ENCODE measurements around the gene UBE3D.
A peak's percentile ranks its signal among the peaks of the same experiment; 100 is the strongest.

Gene UBE3D

GRCh38 chr6:83067448-83068439 lies 2.1 kb upstream of the UBE3D start, which contains the start of gene DOP1A:
Gene DOP1A, plus strand, starts transcription at chr6:83067671. Its CDS starts 29,307 bp downstream, at chr6:83096978.
- peak; percentile 96 for DNase-seq (ENCODE audit: low read depth)
- TF ChIP-seq CTCF (IDR thresholded peaks at IDR 0.05; ENCODE audit: low read depth, low read length) (peak; percentile 95), MAX (IDR thresholded peaks at IDR 0.05; ENCODE audit: low read depth, low read length) (peak; percentile 84), POLR2A (IDR thresholded peaks at IDR 0.05; ENCODE audit: extremely low read depth, insufficient read length) (peak; percentile 30), MYC (IDR thresholded peaks at IDR 0.05; ENCODE audit: low read depth, low read length) (peak; percentile 74; the same call in 1 of the 2 replicates)
- H3K4me3 ChIP-seq (ENCODE audit: low read depth, low read length): peak within 1 kb of the TSS; percentile 80

DNA sequence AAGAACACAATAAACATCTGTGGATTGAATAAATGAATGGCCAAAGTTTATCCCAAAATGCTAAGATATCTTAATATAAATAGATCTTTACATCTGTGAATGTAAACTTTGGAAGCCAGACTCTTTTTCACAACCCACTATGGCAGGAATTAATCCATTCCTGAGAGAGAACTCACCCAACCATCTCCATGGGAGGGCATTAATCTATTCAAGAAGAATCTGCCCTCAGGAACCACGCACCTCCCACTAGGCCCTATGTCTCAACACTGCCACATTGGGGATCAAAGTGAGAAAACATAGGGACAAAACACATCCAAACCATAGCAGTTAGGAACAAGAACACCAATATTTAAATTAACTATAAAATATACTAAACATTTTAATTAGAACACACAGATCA lies 3.4 kb downstream of the UBE3D start:
- H3K4me3 ChIP-seq (ENCODE audit: low read depth, low read length): no peak overlapping the region
- TF ChIP-seq MAX (IDR thresholded peaks at IDR 0.05; ENCODE audit: low read depth, low read length): no peak
- TF ChIP-seq MYC (IDR thresholded peaks at IDR 0.05; ENCODE audit: low read depth, low read length): no peak
- no peak for TF ChIP-seq CTCF (IDR thresholded peaks at IDR 0.05; ENCODE audit: low read depth, low read length)
- TF ChIP-seq POLR2A (IDR thresholded peaks at IDR 0.05; ENCODE audit: extremely low read depth, insufficient read length): no peak
- peak; percentile 26 for DNase-seq (ENCODE audit: low read depth)

DNA sequence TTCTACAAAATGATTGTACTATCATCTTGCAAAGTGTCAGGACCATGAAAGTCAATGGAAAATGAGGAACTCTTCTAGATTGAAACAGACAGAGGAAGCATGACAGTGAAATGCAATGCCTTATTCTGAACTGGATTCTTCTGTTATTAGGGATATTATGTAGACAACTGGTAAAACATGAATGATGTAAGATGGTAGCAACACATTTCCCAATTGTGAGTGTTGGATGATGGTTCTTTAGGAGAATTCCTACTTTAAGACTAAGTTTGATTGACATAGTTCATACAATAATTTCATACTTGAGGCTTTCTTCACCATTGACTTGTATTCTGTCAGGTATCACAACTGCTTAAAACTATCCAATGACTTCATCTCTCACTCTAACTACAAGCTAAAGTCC lies 4.5 kb downstream of the UBE3D start:
- DNase-seq (ENCODE audit: low read depth): no peak
- TF ChIP-seq POLR2A (IDR thresholded peaks at IDR 0.05; ENCODE audit: extremely low read depth, insufficient read length) (no peak), MYC (IDR thresholded peaks at IDR 0.05; ENCODE audit: low read depth, low read length) (no peak), CTCF (IDR thresholded peaks at IDR 0.05; ENCODE audit: low read depth, low read length) (no peak), MAX (IDR thresholded peaks at IDR 0.05; ENCODE audit: low read depth, low read length) (no peak)
- H3K4me3 ChIP-seq (ENCODE audit: low read depth, low read length): no peak overlapping the region

DNA sequence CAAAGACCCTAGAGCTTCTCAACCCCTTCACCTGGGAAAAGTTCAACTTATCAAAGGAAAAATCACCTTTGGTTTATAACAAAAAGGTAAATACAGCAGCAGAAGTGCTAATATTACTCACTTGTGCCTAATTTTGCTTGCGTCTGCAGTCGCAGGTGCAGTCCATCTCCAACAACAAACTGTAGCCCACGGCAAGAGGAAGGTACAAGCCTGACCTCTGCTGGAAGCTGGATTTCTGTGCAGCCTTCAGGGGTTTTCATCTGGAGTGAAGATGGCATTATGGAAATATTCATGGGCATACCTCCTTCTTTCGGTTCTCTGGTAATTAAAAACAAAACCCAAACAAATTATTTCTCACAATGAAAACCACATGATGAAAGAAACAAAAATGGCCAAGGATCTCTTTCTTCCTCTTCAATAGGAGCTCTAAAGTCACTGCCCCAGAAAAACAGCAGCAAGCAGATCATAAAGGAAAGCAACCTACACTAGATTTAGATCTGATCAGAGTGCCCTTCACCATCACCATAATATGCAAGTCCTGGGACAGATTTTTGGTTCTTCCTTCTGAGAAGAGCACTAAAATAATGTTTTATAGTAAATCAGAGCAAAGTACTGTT lies 7.8 kb downstream of the UBE3D start:
- H3K4me3 ChIP-seq (ENCODE audit: low read depth, low read length): no peak overlapping the region
- no peak for TF ChIP-seq MAX (IDR thresholded peaks at IDR 0.05; ENCODE audit: low read depth, low read length)
- TF ChIP-seq CTCF (IDR thresholded peaks at IDR 0.05; ENCODE audit: low read depth, low read length): peak; percentile 82
- TF ChIP-seq POLR2A (IDR thresholded peaks at IDR 0.05; ENCODE audit: extremely low read depth, insufficient read length): no peak
- DNase-seq (ENCODE audit: low read depth): peak; percentile 63

DNA sequence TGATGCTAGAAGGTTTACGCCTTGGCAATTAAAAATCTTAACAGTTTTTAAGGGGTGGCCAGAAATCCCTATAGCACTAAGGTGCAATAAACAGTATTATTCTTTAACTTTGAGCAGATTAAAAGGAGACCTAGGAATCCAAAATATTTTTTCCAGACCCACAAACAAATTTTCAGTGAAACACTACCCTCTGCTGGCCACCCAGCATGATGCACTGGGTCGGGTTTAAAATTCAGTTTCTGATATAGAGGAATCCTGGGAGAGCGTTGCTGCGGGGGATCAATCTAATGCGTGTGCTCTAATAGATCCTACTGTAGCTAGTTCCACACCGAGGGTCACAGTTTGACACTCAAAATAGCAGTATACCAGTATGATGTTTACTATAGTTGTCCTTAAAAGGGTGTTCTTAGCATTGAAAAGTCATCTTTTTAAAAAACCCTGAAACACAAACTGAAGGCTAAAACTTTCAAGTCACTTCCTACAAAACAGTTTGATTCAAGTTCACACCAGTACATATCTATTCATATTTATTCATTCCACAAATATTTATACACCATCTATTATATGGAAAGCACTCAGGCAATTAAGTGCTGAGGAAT lies 10.2 kb downstream of the UBE3D start:
- no peak overlapping the region for H3K4me3 ChIP-seq (ENCODE audit: low read depth, low read length)
- DNase-seq (ENCODE audit: low read depth): peak; percentile 54
- TF ChIP-seq POLR2A (IDR thresholded peaks at IDR 0.05; ENCODE audit: extremely low read depth, insufficient read length) (no peak), MYC (IDR thresholded peaks at IDR 0.05; ENCODE audit: low read depth, low read length) (no peak), CTCF (IDR thresholded peaks at IDR 0.05; ENCODE audit: low read depth, low read length) (peak; percentile 85), MAX (IDR thresholded peaks at IDR 0.05; ENCODE audit: low read depth, low read length) (no peak)
